ENCODE measurements around the gene PCOLCE2. TPM values are rescaled to one million over a fixed set of nuclear protein-coding genes. Genes with fewer than 3 reads are reported as not detected.

Gene PCOLCE2
- total RNA-seq, 1 experiment from 2014 or later, result 3.2 TPM

DNA sequence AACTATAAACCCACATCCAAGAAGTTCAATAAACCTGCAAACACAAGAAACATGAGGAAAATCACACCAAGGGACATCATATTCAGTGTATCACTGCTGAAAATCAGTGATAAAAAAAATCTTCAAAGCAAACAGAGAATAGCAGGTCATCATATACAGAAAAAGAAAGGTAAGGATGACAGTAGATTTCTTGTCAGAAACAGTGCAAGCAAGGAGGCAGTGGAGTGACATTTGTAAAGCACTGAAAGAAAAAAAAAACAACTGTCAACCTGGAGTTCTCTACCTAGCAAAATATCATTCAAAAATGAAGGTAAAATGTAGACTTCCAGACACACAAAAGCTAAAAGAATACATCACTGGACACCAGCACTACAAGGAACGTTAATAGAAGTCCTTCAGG lies 93.6 kb downstream of the PCOLCE2 start:
- TF ChIP-seq, protein P1, sequence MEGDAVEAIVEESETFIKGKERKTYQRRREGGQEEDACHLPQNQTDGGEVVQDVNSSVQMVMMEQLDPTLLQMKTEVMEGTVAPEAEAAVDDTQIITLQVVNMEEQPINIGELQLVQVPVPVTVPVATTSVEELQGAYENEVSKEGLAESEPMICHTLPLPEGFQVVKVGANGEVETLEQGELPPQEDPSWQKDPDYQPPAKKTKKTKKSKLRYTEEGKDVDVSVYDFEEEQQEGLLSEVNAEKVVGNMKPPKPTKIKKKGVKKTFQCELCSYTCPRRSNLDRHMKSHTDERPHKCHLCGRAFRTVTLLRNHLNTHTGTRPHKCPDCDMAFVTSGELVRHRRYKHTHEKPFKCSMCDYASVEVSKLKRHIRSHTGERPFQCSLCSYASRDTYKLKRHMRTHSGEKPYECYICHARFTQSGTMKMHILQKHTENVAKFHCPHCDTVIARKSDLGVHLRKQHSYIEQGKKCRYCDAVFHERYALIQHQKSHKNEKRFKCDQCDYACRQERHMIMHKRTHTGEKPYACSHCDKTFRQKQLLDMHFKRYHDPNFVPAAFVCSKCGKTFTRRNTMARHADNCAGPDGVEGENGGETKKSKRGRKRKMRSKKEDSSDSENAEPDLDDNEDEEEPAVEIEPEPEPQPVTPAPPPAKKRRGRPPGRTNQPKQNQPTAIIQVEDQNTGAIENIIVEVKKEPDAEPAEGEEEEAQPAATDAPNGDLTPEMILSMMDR (IDR thresholded peaks at IDR 0.05; ENCODE audit: unreplicated experiment), result no peak
- H3K27me3 Mint-ChIP-seq (ENCODE audit: insufficient read depth, unreplicated experiment), result no peaks in the 10 kb centered on the region
- ChIA-PET CTCF (no interaction called here), POLR2A (no interaction called here)
- H3K4me1 Mint-ChIP-seq (ENCODE audit: insufficient read depth, unreplicated experiment), result no peaks in the 10 kb centered on the region
- no TSS peak for BruUV-seq (replicated peaks)
- H3K4me3 Mint-ChIP-seq (ENCODE audit: unreplicated experiment), result no peak overlapping the region
- H3K27ac Mint-ChIP-seq (ENCODE audit: low read depth, unreplicated experiment), result no peak overlapping the region
- no peaks in the 10 kb centered on the region for H3K36me3 Mint-ChIP-seq (ENCODE audit: insufficient read depth, unreplicated experiment)
- no peak for DNase-seq (ENCODE audit: unreplicated experiment)
- no peaks in the 10 kb centered on the region for H3K9me3 Mint-ChIP-seq (ENCODE audit: unreplicated experiment)
- intact Hi-C loops (cut with micrococcal nuclease), result no loop called here

DNA sequence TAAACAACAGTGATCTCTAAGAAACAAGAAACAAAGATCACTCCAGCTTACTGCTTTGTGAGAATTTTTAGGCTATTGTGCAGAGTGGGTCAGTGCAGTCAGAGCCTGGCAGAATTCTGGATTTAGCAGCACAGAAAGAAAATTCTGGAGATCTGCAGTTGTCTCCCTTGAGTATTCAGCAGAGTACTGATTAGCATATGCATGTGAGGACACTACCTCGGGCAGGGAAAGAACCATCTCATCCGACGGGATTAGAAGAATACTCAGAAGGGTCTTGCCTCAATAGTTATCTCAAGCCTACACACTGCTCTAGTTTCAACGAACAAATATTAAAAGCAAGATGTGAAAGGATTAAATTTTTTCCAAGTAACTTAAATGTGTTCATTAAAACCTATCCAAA lies 94.4 kb downstream of the PCOLCE2 start:
- no peaks in the 10 kb centered on the region for H3K27me3 Mint-ChIP-seq (ENCODE audit: insufficient read depth, unreplicated experiment)
- intact Hi-C loops (cut with micrococcal nuclease), result no loop called here
- H3K9me3 Mint-ChIP-seq (ENCODE audit: unreplicated experiment), result no peaks in the 10 kb centered on the region
- DNase-seq (ENCODE audit: unreplicated experiment), result no peak
- TF ChIP-seq, protein P1 (IDR thresholded peaks at IDR 0.05; ENCODE audit: unreplicated experiment), result no peak
- H3K4me3 Mint-ChIP-seq (ENCODE audit: unreplicated experiment), result no peak overlapping the region
- CTCF ChIA-PET, result no interaction called here
- no peak overlapping the region for H3K27ac Mint-ChIP-seq (ENCODE audit: low read depth, unreplicated experiment)
- no peaks in the 10 kb centered on the region for H3K4me1 Mint-ChIP-seq (ENCODE audit: insufficient read depth, unreplicated experiment)
- POLR2A ChIA-PET, result no interaction called here
- no TSS peak for BruUV-seq (replicated peaks)
- no peaks in the 10 kb centered on the region for H3K36me3 Mint-ChIP-seq (ENCODE audit: insufficient read depth, unreplicated experiment)

DNA sequence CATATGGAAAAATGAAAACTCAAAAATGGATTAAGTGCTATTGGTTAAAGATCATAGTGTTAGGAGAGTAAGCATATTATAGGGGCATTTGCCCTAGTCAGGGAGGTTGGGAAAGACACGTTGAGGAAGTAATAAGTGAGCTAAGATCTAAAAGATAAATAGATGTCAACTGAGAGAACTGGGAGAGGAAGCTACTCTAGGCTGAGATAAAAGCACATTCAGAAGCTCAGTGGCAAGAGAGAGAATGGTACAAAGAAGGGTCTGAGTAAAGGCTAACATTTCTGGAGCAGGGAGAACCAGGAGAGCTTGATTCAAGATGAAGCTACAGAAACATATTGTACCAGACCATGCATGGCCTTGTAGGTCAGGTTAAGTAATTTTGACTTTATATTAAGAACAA lies 101.2 kb downstream of the PCOLCE2 start:
- Mint-ChIP-seq H3K4me1 (ENCODE audit: insufficient read depth, unreplicated experiment) (no peaks in the 10 kb centered on the region), H3K27ac (ENCODE audit: low read depth, unreplicated experiment) (no peak overlapping the region), H3K9me3 (ENCODE audit: unreplicated experiment) (no peaks in the 10 kb centered on the region), H3K36me3 (ENCODE audit: insufficient read depth, unreplicated experiment) (no peaks in the 10 kb centered on the region), H3K27me3 (ENCODE audit: insufficient read depth, unreplicated experiment) (no peaks in the 10 kb centered on the region), H3K4me3 (ENCODE audit: unreplicated experiment) (no peak overlapping the region)
- DNase-seq (ENCODE audit: unreplicated experiment), result no peak
- ChIA-PET CTCF (interaction anchor here (1.1 to 1.3 kb wide), 2 partner anchors 194 to 201 kb away, joined by 6 read pairs; no protein-coding TSS in a partner anchor), POLR2A (interaction anchor here (1.0 kb wide), 1 partner anchor 12 kb away, joined by 3 read pairs; no protein-coding TSS in a partner anchor)
- BruUV-seq (replicated peaks), result no TSS peak
- intact Hi-C loops (cut with micrococcal nuclease), result no loop called here
- TF ChIP-seq, protein P1 (IDR thresholded peaks at IDR 0.05; ENCODE audit: unreplicated experiment), result no peak

DNA sequence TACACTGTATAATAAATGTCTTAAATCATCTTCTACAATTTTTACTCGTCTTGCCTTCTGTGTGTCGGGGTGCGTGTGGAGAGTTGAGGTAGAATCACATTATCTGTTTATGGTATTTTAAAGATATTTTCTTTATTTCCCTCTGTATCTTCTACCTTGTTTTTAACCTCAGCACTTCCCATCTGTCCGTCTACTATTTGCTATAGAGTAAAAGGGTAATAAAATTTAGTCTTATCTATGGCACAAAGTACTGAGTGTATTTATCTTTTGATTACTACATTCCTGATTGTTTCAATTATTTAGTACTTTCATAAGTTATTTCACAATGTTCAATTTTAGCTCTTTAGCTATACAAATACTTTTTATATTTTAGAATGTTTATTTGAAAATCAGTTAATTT lies 102.9 kb downstream of the PCOLCE2 start:
- TF ChIP-seq, protein P1 (IDR thresholded peaks at IDR 0.05; ENCODE audit: unreplicated experiment), result no peak
- Mint-ChIP-seq H3K4me1 (ENCODE audit: insufficient read depth, unreplicated experiment) (no peaks in the 10 kb centered on the region), H3K9me3 (ENCODE audit: unreplicated experiment) (no peaks in the 10 kb centered on the region), H3K27me3 (ENCODE audit: insufficient read depth, unreplicated experiment) (no peaks in the 10 kb centered on the region), H3K4me3 (ENCODE audit: unreplicated experiment) (no peak overlapping the region), H3K27ac (ENCODE audit: low read depth, unreplicated experiment) (no peak overlapping the region), H3K36me3 (ENCODE audit: insufficient read depth, unreplicated experiment) (no peaks in the 10 kb centered on the region)
- CTCF ChIA-PET, result no interaction called here
- no peak for DNase-seq (ENCODE audit: unreplicated experiment)
- intact Hi-C loops (cut with micrococcal nuclease), result no loop called here
- no TSS peak for BruUV-seq (replicated peaks)
- POLR2A ChIA-PET, result no interaction called here

All from MCF 10A (cell line).